Ovary (tissue), 9 donors: ENCODE results near the gene MS4A8. TPM values are rescaled to one million over a fixed set of nuclear protein-coding genes. Genes with fewer than 3 reads are reported as not detected.
"Not testable (repeated sequence)": the region's sequence is repeated elsewhere in the genome, so short reads cannot be mapped to it uniquely, and the experiment has no call there.

ENCODE experiments used
- DNase-seq, 5 donors: peaks; one replicate each; pipeline ENCODE4 v3.0.0-alpha.2; 2019 to 2020
- H3K27ac ChIP-seq, 2 donors: fragments of 200-600 bp; one replicate each; pipeline versions ENCODE4 v1.5.1 to v1.8.0; 2019 to 2022
- H3K27me3 ChIP-seq: fragments of 200-600 bp; one replicate; pipeline ENCODE4 v1.8.0; 2022
- H3K36me3 ChIP-seq: fragments of 200-600 bp; sonication (generic); one replicate; pipeline ENCODE4 v1.5.1; 2019
- H3K4me1 ChIP-seq: one replicate; pipeline ENCODE4 v1.8.1; 2013; ENCODE audit warnings: mild to moderate bottlenecking, moderate library complexity; ENCODE audit not compliant: insufficient read depth
- H3K4me3 ChIP-seq: fragments of 200-600 bp; sonication (generic); one replicate; pipeline ENCODE4 v1.5.1; 2017
- H3K9me3 ChIP-seq, 2 donors: fragments of 200-600 bp in 1 of 2; sonication (generic) in 1 of 2; one replicate each; pipeline versions ENCODE4 v1.5.1 to v1.8.1; 2013 to 2019; ENCODE audit warnings: mild to moderate bottlenecking in 1 of 2, moderate library complexity in 1 of 2
- CTCF ChIP-seq, 3 donors: fragments of 450-650 bp in 2 of 3; fragments of 200-600 bp in 1 of 3; IDR thresholded peaks; one replicate each; pipeline versions ENCODE4 v1.5.1 to v1.8.0; 2016 to 2022; ENCODE audit warnings: antibody characterized with exemption in 3 of 3, mild to moderate bottlenecking in 1 of 3
- EP300 ChIP-seq: sonication (generic); formaldehyde crosslinking; IDR thresholded peaks from one replicate; pipeline ENCODE4 v1.6.1; 2017; ENCODE audit warnings: antibody characterized with exemption
- POLR2A ChIP-seq: fragments of 450-650 bp; IDR thresholded peaks from one replicate; pipeline ENCODE4 v1.6.1; 2017; ENCODE audit warnings: antibody characterized with exemption, mild to moderate bottlenecking, moderate library complexity
- WGBS, 3 donors: extraction: QIAGEN DNeasy Blood & Tissue Kit in 1 of 3; methylation state at CpG; one replicate each; pipeline versions ENCODE4 v1.1.5 to v1.1.7; 2013 to 2017; 5-methylcytosine and 5-hydroxymethylcytosine counted together
- intact Hi-C, 4 donors: fragments of 100-400 bp; cut with DNase I; formaldehyde crosslinking; loops; one replicate each; pipeline versions ENCODE4 v1.11.0 to v1.15.1; 2022 to 2023
- polyA plus RNA-seq, 2 donors: library from polyadenylated mRNA; stranded (reverse); fragments of 200-250 nt in 1 of 2; fragments of 350-450 nt in 1 of 2; fragmentation: Illumina TruSeq in 1 of 2; extraction: RNeasy Lipid Tissue Mini Kit (QIAGEN cat#74804) in 1 of 2; gene quantifications; one replicate each; pipeline ENCODE4 v1.2.3, GENCODE V29; 2013 to 2014
- total RNA-seq, 7 donors: library from RNA; depleted of rRNA in 2 of 7; stranded (reverse); fragments of >200 nt in 2 of 7; fragmentation: NEBNext Ultra II Directional in 3 of 7; extraction: Animal tissue kit (Norgen Biotek cat#: 25700) in 3 of 7; gene quantifications; one replicate each; pipeline versions ENCODE4 v1.1.0 to v1.2.4, GENCODE V29; 2016 to 2023
- donor health status: DM: no; HTN: no; CAD: no; lungs with moderate emphysema.
- donor health status: DM: no; HTN: no; CAD: no.
- donor health status: Bipolar disorder and iron deficiency.
- donor health status: DM: yes; HTN: yes; CAD: no.
- donor health status: DM: no; HTN: no; CAD: no.
- donor health status: DM: yes; HTN: yes; CAD: no.

MS4A8 gene
- total and polyA plus RNA-seq, 9 donors = 0.45 to 30.9 (median 2.1) TPM; not detected in 2

- Histone ChIP-seq H3K4me3 (no peak overlapping the region), H3K27me3 (no peaks in the 10 kb centered on the region), H3K9me3 (no peaks in the 10 kb centered on the region), H3K36me3 (no peaks in the 10 kb centered on the region), H3K4me1 (no peaks in the 10 kb centered on the region), H3K27ac (no peak overlapping the region)
- TF ChIP-seq CTCF (IDR thresholded peaks at IDR 0.05) = no peak
- TF ChIP-seq EP300 = no peak
- no peak for DNase-seq
- 83 to 91% (median 85%) methylated on average over 5 of the region's 5 CpGs for WGBS, 3 donors
- intact Hi-C loops = loop anchor here in 1 of 4 donors (5.0 kb wide), 1 partner anchor 190 kb away; no protein-coding TSS in a partner anchor
Observed at GRCh38 chr11:60706931-60707330, 7.5 kb downstream of the MS4A8 start.

DNA sequence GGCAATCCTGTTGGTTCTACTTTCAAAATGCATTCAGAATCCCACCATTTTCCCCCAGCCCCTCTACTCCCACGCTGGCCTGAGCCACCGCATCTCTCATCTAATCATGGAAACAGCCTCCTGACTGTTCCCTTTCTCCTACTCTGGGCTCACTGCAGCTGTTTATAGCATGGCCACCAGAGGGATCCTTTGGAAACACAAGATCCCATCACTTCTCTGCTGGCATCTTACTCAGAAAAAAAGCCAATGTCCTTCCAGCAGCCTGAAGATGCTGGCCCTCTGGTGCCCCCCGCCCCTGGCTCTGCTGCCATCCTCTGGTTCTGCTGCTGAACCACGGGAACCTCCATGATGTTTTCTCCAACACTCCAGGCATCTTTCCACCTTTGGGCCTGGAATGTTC is 11.1 kb downstream of the MS4A8 start:
- no peak for DNase-seq
- no peak for TF ChIP-seq CTCF (IDR thresholded peaks at IDR 0.05)
- no peak for TF ChIP-seq POLR2A
- no peak for TF ChIP-seq EP300
- no peaks in the 10 kb centered on the region for H3K36me3 ChIP-seq
- H3K27ac ChIP-seq = no peak overlapping the region
- intact Hi-C loops = no loop called here
- no peaks in the 10 kb centered on the region for H3K4me1 ChIP-seq
- WGBS, 3 donors = 66 to 75% (median 69%) methylated on average over 4 of the region's 4 CpGs
- no peak overlapping the region for H3K4me3 ChIP-seq
- H3K9me3 ChIP-seq = no peaks in the 10 kb centered on the region
- H3K27me3 ChIP-seq = no peaks in the 10 kb centered on the region

- TF ChIP-seq POLR2A (no peak), CTCF (IDR thresholded peaks at IDR 0.05) (no peak), EP300 (no peak)
- no peaks in the 10 kb centered on the region for H3K9me3 ChIP-seq
- no peak overlapping the region for H3K4me3 ChIP-seq
- no peaks in the 10 kb centered on the region for H3K27me3 ChIP-seq
- H3K27ac ChIP-seq = no peak overlapping the region
- no peak for DNase-seq
- H3K36me3 ChIP-seq = no peaks in the 10 kb centered on the region
- WGBS, 3 donors = 71 to 82% (median 71%) methylated on average over 4 of the region's 4 CpGs
- intact Hi-C loops = no loop called here
- H3K4me1 ChIP-seq = no peaks in the 10 kb centered on the region
Observed at GRCh38 chr11:60711276-60711675, 11.9 kb downstream of the MS4A8 start.

- intact Hi-C loops, H3K36me3 ChIP-seq, H3K4me3 ChIP-seq, DNase-seq, H3K9me3 ChIP-seq, H3K4me1 ChIP-seq, H3K27me3 ChIP-seq, H3K27ac ChIP-seq: not testable (repeated sequence)
- 77 to 88% (median 85%) methylated on average over 6 of the region's 6 CpGs for WGBS, 3 donors
Observed at GRCh38 chr11:60713423-60713822, 14.0 kb downstream of the MS4A8 start.

GRCh38 chr11:60717956-60718355 is 18.5 kb downstream of the MS4A8 start:
- no peak for DNase-seq
- H3K36me3 ChIP-seq = no peaks in the 10 kb centered on the region
- no peak for TF ChIP-seq CTCF (IDR thresholded peaks at IDR 0.05)
- no peak for TF ChIP-seq EP300
- TF ChIP-seq POLR2A = no peak
- H3K27ac ChIP-seq = no peak overlapping the region
- H3K9me3 ChIP-seq = no peaks in the 10 kb centered on the region
- WGBS, 3 donors = 92 to 93% (median 93%) methylated on average over 5 of the region's 5 CpGs
- H3K4me1 ChIP-seq = no peaks in the 10 kb centered on the region
- H3K27me3 ChIP-seq = no peaks in the 10 kb centered on the region
- no peak overlapping the region for H3K4me3 ChIP-seq
- intact Hi-C loops = no loop called here
